ENCODE results near the gene CADM2.

Gene CADM2

DNA sequence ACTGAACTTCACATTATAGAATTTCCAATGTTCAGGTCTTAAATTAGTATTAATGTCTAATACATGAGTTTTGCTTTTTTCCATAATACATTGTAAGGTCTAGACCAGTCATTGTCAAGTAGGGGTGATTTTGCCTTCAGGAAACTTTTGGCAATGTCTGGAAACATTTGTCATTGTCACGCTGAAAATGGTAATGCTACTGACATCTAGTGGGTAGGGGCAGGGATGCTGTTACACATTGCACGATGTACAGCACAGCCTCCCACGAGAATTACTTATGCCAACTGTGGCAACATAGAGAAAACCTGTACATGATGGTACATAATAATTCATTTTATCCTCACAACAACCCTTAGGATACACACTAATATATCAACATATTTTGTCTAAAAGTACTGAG, 384.1 kb downstream of the CADM2 start:
- DNase-seq = no peak

DNA sequence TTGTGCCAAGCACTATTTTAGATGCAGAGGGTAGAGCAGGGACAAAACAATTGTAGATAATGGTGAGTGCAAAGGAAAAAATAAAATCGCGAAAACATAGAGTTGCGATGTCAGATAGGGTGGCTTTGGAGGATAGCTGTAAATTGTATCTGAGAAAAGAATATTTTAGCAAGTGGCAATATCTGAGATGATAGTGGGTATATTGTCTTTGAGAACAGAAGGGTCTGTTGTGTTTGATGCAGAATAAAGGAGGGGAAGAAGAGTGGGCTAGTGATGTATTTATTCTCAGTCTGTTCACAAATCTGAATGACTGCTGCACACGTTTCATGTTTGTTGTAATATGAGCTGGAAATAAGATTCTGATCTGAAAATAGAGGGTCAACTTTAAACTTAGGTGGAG, 396.8 kb downstream of the CADM2 start:
- DNase-seq = no peak

DNA sequence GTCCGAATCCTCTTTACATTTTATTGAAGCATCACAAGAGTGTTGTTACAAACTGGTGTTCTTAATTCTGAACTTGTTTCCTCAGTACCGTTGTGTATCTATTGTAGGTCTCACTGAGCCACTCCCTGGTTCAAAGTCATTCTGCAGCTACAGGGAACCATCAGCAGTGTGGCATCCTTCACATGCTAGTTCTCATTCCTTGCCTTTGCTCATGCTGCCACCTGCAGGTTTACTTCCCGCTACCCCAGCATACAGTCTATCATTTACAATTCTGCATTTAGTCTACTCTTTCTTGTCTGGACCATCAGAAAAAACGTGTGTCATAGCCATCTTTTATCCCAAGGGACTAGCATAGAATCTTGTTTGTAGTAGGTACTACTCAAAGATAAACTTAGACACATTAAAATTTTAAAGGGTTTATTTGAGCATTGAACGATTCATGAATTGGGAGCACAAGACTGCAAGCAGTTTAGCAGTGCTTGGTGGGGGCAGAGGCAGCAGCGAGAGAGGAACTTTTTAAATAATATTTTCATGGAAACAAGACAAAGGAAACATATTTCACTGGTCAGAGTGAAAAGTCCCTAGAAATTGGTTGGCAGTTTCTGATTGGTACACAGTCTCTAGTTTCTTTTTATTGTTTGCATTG, 402.1 kb downstream of the CADM2 start:
- no peak for DNase-seq

DNA sequence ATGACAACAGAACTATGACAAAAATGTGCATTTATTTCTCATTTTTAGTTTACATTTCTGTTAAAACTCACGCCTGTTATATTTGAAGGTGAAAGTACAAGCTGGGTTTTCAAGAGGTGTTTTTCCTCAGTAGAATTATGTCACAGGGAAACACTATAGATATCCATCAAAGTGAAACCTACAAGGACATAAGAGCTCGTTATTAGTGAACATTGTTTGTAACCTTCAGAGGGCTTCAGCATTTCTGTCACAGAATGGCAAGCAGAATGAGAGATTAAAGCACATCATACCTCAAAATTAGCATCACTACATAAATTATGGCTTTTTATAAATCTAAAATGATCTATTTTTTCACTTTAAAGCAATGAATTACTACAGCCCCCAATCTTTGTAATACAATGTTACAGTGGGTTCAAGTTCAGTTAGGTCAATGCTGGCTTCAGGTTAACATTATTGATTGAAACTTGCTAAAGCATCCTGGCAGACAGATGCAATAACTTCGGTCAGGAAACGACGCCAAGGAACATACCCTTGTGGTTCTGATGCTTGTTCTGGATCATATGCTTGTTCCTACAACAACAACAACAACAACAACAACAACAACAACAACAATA, 405.6 kb downstream of the CADM2 start:
- DNase-seq = no peak

DNA sequence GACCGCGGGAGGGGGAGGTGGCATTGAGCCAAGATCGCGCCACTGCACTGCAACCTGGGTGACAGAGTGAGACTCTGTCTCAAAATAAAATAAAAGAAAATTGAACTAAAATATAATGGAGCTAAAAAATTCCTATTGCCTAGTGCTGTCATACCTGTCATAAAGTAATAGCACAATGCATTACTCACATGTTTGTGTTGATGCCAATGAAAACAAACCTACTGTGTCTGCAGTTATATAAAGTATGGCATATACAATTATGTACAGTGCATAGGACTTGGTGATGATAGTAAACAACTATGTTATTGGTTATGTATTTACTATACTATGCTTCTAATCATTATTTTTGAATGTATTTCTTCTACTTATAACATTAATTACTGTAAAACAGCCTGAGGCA, 411.6 kb downstream of the CADM2 start:
- no peak for DNase-seq

DNA sequence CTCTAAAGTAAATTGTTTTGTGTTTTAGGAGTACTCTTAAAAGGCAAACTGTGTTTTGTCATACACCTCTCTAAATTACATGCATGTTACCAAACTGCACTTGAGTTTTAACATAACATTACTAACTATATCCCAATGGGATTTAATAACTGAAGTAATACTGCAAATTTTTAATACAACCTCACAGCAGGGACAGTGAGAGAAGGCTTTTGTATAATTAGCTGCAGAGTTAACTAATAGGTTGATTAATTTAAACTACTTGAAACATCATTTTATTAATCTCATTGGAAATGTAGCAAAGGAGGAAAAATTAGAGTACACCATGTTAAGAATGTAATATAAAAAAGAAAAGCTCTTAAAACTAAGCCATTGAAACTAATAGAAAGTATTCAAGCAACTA, 417.3 kb downstream of the CADM2 start:
- no peak for DNase-seq

DNA sequence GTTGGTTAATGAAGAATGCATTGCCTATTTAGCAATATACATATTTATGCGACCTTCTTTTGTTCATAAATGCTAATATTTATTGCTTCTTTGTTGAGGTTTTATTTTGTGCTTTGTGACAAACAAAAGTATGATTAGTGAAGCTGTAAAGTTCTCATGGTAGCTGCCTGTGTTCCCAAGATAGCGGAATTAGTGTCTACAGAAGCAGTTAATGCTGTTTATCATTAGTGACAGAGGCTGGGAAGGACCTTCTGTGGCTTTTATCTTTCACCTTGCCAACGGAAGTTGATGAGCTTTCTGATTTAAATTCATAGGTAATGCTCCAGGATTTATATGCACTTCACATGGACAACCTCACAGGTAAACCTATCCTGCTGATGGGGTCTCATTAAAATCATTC, 418.3 kb downstream of the CADM2 start:
- DNase-seq = no peak

DNA sequence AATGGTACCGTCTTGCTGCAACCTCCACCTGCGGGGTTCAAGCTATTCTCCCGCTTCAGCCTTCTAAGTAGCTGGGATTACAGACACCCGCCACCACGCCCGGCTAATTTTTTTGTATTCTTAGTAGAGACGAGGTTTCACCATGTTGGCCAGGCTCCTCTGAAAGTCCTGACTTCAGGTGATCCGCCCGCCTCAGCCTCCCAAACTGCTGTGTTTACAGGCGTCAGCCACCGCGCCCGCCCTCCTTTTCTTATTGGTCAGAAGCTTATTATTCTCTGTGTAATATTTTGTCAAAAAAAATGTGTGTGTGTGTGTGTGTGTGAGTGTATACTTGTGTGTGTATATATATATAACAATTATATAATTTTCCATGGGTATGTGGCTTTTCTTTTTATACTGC, 425.6 kb downstream of the CADM2 start:
- no peak for DNase-seq

DNA sequence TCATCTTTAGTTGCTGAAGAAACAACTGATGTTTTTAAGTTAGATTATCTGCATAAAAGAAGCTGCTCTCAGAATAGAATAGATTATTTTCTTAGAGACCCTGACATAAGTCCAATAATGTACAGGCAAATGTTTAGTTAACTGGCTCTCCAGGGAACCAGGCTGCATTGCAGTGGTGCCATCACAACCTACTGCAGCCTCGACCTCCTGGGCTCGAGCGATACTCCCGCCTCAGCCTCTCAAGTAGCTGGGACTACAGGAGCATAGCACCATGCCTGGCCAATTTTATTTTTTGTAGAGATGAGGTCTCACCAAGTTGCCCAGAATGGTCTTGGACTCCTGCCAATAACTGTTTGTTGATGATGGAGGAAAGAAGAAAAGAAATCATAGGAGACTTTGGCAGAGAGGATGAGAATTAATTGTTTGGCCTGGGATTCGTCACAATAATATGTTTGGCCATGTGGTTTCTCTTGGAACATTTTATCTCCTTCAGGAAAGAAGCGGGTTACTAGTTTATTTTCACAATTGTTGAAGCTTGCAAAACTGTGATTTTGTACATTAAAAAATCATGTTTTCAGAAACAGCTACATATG, 429.2 kb downstream of the CADM2 start:
- DNase-seq = no peak

DNA sequence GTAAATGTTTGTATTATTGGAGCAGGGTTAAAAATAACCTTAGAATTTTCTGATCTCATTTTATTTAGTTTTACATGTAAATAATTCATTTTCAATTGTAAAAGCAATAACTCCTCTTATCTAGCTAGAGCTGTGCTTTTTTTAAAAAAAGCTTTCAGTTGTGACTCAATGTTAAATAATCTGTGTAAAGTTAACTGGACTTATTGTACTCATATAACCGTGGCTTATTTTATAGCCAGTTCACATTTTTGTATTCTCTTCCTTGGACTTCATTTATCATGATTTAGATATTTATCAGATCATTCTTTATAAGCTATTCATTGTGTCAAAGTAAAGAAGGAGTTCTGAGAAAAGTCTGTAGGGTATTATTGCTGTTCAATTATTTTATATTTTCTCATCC, 435.6 kb downstream of the CADM2 start:
- DNase-seq = no peak

DNA sequence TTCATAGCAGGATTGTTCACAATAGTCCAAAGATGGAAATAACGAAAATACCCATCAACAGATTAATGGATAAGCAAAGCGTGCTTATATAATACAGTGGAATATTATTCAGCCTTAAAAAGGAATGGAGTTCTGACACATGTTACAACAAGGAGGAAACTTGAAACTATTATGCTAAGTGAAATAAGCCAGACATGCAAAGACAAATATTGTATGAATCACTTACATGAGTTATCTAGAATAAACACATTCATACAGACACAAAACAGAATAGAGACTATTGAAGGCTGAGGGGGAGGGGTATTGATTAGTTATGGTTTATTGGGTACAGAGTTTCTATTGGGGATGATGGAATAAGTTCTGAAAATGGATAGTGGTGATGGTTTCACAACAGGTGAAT, 438.6 kb downstream of the CADM2 start:
- no peak for DNase-seq

DNA sequence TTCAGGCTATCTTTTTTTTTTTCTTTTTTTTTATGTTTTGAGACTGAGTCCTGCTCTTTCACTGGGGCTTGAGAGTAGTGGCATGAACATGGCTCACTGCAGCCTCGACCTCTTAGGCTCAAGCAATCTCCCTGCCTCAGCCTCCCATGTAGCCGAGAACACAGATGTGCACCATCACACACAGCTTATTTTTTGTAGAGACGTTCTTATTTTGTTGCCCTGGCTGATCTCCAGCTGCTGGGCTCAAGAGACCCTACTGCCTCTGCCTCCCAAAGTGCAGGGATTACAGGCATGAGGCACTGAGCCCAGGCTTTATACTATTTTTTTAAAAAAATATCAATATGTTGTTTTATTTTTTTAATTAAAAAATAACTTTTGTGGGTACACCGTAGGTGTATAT, 467.3 kb downstream of the CADM2 start:
- DNase-seq = no peak

DNA sequence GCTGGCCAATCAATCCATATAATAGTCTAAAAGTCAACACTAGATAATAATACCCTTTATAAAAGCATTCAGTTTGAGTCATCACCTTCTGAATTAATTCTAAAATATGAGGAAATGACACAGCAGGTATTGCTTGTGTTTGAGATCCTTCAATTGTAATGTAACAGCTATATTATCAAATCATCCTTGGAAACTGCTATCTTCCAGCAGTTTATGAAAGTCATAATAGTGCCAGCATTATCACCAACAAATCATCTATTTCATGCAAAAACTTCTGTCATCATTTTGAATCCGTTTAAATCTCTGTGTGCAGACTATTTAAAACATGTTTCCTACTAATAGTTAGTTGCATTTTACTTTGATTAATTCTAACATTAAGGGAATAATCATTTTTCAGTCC, 468.7 kb downstream of the CADM2 start:
- no peak for DNase-seq

DNA sequence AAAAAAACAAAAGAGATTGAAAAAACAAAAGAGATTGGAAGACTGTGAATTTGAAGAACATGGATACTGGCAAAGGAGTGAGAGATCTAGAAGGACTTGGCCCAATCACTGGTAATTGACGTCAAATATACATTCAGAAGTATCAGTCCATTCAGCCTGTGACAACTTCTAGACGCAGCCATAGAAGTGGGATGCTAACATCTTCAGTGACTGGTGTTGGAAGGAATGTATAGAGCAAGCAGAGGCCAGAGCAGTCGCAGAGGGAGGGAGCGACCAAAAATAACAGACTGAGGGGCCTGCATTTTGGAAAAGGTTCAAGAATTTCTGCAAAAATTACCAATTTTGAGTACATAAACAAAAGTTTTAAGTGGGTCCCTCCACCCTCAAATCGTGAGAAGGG, 473.3 kb downstream of the CADM2 start:
- no peak for DNase-seq

DNA sequence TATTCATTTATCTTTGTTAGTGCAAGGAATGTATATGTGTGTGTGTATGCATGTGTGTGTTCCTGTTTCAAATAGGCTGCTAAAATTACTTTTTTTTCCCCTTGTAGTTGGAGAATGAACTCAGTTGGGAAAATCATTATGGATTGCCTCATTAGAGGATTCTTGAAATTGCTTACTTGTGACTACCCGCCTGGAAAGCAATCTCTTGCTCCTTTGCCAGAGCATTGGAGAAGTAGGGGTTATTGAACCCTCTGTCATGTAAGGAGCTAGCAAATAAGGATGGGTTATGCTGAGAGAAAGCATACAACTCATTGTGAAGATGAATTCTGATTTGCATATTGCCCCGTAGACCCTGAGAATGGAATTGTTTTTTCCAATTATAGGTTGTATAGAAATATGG, 474.5 kb downstream of the CADM2 start:
- DNase-seq = no peak

DNA sequence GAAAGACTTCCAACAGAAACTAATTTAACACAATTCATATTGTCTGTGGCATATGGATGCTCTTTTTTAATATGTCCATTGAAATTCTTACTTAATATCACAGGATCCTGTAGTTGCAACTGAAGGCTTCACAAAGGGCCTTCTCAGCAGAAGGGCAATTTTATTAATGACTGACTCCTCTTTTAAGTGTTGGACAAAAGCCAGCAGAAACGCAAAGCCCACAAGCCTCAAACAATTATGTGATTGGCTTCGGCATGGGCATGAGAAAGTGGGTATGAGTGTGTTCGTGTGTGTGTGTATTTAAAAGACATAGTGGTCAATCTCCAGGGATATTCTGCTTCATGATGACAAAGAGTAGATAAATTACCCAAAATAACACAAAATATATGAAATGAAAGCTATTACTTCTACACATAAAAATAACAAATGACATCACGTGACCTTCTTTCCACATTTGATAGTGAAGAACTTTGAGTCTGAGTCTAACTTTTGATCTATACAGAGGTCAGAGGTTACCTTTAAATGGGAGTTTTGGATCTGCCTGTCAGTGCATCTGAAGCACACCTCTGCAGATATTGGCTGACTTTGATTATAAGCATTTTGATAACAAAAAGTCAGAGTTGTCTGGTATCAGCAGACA, 496.9 kb downstream of the CADM2 start:
- no peak for DNase-seq

DNA sequence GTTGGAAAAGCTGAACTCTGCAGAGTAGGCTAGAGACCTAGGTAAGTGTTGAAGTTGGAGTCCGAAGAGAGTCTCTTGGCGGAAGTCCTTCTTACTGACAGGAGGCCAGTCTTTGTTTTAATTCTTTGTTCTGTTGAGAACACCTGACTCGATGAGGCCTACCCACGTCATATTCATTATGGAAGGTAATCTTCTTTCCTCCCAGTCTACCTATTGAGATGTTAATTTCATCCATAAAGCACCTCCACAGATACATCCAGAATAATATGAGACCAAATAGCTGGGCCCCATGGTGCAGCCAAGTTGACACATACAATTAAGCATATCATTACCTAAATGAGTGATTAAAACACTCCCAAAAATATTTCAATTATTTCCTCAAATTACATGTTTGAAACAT, 515.5 kb downstream of the CADM2 start:
- no peak for DNase-seq

DNA sequence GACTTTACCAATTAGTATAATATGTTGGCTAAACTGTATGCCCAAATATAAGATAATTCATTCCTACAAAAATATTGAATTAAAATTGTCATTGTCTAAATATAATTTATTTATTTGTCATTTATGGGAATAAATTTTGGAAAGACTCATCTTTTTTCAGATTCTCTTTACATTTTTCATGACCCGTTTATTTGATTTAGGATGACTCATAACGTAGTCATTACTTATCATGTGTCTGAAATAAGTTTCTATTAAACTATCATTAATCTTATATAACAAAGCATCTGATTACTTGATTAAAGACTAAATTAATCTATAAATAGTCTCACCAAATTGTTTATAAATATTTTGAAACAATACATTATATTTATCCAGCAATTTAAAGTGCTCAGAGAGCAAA, 516.6 kb downstream of the CADM2 start:
- no peak for DNase-seq

DNA sequence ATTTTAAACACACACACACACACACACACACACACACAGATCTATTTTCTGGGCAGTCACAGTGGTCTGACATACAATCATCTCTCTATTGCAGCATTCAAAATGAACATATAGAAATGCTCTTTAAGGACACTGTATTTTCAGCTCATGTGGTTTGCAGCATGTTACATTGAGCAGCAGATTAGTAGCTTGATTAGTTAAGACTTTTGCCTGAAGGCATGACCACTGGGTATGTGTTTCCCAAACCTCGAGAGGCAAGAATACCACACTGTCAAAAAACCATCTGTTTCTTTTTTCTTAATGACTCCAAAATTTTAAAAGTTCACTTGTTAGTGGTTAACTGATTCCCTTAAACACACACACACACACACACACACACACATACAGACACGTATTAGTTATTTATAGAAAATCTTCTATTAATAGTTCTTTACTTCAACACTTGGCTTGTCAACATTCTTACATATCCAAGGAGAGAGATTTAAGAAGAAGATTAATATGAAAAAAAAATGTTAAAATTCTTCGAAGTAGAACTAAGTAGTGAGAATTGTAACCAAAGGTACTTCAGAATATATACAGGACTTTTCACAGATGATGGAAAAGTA, 518.2 kb downstream of the CADM2 start:
- DNase-seq = no peak

DNA sequence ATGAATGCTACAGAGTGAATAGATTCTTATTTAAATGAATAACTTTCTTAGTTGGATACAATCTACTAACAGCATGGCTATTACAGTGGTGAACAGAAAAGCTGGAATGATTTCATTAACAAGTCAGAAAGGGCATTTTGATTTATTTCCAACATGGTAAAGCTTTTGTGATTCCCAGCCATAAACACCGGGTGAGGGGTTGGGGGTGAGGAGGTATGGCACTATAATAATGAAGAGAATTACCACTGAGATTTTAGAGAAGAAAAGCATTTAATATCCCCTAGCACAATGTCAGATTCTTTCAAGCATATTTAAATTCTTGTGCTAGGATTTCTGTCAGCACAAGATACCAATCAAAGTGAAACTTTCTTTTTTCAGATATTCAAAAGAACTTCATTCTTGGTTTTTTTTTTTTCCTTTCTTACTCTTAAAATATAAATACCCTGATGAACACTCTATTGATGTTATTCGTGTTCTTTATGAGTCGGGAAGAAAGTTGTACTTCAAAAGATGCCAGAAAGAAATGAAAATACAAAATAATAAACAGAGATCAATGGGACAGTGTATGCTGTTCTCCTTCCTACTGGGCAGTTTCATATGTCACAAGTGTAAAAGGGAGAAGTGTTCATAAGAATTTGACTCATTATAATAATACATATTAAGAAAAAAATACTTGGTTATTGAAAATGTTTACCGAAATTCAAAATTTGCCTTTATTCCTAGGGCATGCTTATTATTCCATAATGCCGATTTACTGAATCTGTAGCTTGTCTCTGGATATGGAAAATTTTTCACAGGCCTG, 522.8 kb downstream of the CADM2 start:
- no peak for DNase-seq

DNA sequence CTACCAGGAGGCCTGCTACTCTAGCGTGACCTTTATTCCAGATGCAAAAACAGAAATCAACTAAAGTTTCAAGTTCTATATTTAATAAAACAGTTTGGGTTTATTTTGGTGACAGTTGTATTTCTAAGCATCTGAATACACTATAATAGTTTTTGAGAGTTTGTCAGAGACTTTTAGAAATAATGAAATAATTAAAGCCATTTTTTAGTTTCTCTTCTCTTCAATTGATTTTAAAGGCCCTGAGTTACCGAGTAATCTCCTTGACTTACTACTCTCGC, 523.4 kb downstream of the CADM2 start:
- no peak for DNase-seq

DNA sequence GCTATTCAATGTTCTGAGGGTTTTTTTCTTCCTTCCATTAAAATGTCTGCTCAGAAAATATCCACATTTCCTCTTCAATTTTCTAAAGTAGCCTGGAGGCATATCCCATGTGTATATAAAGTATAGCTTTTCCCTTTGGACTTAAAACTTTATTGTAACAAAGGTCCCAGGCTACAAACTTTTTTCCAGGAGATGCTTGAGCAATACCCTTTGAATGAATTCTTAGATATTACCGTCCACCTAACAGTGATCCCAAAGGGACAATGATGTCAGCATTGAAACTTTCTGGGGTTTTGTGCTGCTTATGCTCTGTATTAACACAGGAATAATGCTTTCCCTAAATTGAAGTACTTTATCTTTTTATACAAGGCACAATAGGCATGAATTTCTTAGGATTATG, 525.2 kb downstream of the CADM2 start:
- DNase-seq = no peak

DNA sequence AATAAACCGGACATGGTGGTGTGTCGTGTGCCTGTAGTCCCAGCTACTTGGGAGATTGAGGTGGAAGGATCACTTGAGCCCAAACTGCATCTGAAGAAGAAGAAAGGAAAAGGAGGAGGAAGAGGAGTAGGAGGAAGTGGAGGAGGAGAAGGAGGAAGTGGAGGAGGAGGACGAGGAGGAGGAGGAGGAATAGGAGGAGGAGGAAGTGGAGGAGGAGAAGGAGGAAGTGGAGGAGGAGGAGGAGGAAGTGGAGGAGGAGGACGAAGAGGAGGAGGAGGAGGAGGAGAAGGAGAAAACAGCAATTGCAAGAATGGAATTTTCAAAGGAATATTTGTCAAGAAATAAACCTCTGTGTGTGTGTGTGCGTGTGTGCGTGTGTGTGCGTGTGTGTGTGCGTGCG, 528.6 kb downstream of the CADM2 start:
- DNase-seq = no peak
